ENCODE data around the gene LEMD3.

LEMD3 gene

GRCh38 chr12:65169320-65170208 lies at the start of gene LEMD3:
Gene LEMD3 (plus strand): TSS chr12:65169583. CDS start chr12:65169597, 14 bp downstream.
- DNase-seq, result peak; percentile 93

DNA sequence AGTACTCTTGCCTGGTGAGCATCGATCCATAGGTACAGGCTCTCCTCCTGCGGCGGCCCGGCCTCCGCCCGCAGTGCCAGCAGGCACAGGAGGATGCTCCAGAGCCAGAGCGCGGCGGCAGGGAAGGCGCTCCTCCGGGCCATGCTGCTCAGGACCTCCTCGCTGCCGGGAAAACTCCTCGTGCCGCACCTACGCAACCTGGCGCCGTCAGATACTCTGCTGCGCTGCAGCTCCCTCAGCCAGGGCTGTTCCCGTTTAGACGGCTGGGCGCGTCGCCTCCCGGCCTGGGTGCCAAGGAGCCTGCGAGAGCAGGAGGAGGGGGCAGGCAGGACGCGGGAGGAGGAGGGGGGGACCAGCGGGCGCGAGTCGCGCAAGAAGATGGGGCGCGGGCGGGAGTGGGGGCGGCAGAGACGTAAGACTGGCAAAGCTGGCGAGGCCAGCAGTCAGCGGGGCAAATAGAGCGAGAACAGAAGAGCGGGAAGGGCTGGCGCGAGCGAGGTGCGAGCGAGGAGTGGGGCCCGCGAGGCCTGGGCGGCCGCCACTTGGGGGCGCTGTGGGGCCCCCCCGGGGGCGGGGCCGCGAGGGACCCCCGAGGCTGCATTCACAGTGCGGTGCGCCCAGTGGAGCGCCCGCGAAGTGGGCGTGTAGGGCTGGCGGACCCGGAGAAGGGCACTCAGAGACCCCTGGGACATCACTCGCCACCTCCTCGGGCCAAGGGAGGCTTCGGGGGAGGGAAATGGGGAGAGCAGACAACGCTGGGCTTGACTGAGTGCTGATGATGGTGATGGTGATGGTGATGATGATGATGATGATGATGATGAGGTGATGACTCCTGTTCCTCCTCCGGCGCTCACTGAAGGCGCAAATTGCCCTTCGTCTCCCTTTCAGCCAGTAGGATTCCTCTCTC lies 48.1 kb upstream of the LEMD3 start, which contains the start of gene WIF1:
WIF1 (minus strand) TSS at position 257 of the 907 bp plus-strand sequence; CDS start at position 143, 114 bp downstream.
- peak; percentile 15 for DNase-seq

DNA sequence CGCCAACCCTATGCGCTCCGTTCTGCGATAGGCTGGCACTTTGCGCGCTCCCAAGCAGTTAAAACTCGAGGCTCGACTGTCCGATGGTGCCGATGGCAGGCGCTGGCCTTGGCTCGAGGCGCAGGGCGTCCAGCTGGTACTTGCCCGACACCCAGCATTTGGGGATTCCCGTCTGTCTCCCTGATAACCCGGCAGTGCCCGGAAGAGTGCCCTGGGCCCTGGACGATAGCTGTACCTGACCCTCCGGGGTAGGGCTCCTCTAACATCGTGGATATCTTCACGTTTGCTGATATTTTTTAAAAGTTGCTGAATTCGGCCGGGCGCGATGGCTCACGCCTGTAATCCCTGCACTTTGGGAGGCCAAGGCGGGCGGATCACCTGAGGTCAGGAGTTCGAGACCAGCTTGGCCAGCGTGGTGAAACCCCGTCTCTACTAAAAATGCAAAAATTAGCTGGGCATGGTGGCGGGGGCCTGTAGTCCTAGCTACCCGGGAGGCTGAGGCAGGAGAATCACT lies 47.4 kb upstream of the LEMD3 start:
- no peak for DNase-seq

DNA sequence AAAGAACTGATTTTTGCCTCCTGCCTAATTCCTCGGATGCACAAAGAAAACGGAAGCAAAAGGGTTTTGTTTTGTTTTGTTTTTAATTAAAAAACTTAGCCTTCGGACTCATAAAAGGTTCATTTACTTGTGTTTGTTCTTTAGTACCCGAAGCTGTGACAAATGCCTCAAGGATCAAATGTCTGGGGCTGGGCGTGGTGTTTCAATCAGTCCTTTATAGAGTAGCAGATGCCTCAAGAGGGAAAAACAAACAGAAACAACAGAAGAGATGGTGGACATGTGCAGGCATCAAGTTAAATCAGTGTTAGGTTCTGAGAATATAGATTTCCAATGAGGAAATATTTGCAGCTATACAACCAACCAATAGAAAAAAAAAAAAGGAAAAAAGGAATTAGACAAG lies 46.7 kb upstream of the LEMD3 start:
- DNase-seq, result no peak

GRCh38 chr12:65123435-65124063 lies 45.8 kb upstream of the LEMD3 start:
- peak; percentile 76 for DNase-seq

- peak; percentile 17 for DNase-seq
These were observed 44.1 kb upstream of the LEMD3 start for GRCh38 chr12:65125247-65125646.

GRCh38 chr12:65125975-65126374 lies 43.4 kb upstream of the LEMD3 start:
- peak; percentile 96 for DNase-seq

- no peak for DNase-seq
These were observed 42.9 kb upstream of the LEMD3 start for GRCh38 chr12:65126482-65126881.

DNA sequence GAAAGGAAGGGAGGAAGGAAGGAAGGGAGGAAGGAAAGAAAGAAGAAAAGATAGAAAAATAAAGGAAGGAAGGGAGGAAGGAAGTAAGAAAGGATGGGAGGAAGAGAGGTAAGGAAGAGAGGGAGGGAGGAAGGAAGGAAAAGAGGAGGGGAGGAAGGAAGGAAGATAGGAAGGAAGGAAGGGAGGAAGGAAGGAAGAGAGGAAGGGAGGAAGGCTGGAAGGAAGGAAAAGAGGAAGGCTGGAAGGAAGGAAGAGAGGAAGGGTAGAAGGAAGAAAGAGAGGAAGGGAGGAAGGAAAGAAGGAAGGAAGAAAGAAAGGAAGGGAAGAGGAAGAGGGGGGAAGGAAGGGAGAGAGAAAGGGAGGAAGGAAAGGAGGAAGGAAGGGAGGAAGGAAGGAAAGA lies 35.5 kb upstream of the LEMD3 start:
- no peak for DNase-seq

DNA sequence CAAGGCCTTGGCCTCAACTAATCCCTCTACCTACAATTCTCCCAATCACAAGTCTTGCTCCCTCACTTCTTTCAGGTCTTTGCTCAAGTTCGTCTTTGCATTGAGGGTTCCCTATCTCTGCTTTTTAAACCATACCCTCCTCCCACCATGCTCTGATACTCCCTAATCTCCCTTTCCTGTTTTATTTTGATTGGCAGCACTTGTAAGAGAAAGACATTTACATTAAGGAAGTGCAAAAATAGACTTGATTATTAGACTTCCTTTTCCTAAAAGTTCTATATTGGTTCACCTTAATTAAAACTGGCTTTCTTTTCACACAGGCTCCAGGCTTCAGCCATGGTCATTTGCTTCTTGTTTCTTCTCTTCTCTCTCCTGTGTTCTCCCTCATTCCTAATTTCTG lies 30.0 kb upstream of the LEMD3 start:
- no peak for DNase-seq

- DNase-seq, result no peak
These were observed 28.6 kb upstream of the LEMD3 start for GRCh38 chr12:65140738-65141137.

- no peak for DNase-seq
These were observed 22.0 kb upstream of the LEMD3 start for GRCh38 chr12:65147312-65147905.

DNA sequence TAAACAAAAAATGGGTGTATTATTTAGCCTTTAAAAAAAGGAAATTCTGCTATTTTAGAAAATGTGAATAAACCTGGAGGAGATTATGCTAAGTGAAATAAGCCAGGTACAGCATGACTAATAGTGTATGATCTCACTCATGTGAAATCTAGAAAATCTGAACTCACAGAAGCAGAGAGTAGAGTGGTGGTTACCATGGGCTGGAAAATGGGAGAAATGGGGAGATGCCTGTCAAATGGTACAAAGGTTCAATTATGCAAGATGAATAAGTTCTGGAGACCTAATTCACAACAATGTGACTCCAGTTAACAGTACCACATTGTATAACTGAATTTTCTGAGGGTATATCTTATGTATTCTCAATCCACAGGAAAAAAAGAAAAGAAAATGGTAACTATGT lies 17.4 kb upstream of the LEMD3 start:
- DNase-seq, result no peak

DNA sequence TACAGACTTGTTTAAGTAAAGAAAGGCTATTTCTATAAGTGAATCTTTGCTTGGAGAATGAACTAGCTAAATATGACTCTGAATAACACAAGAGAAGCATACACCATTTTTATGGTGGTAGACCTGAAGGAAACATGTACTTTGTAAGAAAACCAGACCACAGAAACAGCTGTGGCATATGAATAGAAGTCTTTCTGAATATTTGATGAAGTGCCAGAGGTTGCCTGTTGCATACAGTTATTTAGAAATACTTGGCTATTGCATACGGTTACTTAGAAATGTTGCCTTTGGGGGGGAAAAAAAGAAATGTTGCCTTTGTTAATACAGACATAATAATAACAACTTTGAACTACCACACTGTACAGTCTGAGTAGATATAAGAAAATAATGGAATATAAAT lies 16.8 kb upstream of the LEMD3 start:
- DNase-seq, result no peak

- DNase-seq, result no peak
These were observed 13.6 kb upstream of the LEMD3 start for GRCh38 chr12:65155784-65156183.

GRCh38 chr12:65156366-65156841 lies 13.0 kb upstream of the LEMD3 start:
- DNase-seq, result peak; percentile 17

GRCh38 chr12:65157091-65157490 lies 12.3 kb upstream of the LEMD3 start:
- no peak for DNase-seq

DNA sequence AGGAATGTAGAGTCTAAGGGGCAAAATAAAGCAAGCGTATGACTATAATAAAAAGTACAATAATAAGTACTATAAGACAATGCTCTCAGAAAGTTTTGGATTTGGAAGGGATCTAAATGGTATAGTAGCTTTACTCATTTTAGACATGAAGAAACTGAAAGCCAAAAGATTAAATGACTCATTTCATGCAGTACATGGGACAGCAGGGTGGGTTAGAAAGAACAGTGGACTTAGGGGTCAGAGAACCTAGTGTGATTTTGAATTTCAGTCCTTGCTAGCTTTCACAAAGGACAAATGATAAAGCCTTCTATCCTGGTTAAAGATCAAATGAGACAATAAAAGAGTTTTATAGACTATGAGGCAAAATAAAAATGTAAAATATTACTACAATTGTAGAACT lies 6.8 kb upstream of the LEMD3 start:
- DNase-seq, result no peak

DNA sequence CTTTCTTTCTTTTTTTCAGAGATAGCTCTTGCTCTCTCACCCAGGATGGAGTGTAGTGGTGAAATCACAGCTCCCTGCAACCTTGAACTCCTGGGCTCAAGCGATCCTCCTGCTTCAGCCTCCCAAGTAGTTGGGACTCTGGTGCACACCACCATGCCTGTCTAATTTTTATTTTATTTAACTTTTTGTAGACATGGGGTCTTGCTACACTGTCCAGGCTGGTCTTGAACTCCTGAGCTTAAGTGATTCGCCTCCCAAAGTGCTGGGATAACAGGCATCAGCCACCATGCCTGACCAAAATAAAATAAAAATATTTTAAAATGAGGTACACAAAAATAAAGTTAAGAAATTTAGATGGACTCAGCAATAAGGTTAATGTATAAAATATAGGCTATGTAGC lies 5.1 kb upstream of the LEMD3 start:
- no peak for DNase-seq

- DNase-seq, result no peak
These were observed 4.6 kb upstream of the LEMD3 start for GRCh38 chr12:65164774-65165173.

DNA sequence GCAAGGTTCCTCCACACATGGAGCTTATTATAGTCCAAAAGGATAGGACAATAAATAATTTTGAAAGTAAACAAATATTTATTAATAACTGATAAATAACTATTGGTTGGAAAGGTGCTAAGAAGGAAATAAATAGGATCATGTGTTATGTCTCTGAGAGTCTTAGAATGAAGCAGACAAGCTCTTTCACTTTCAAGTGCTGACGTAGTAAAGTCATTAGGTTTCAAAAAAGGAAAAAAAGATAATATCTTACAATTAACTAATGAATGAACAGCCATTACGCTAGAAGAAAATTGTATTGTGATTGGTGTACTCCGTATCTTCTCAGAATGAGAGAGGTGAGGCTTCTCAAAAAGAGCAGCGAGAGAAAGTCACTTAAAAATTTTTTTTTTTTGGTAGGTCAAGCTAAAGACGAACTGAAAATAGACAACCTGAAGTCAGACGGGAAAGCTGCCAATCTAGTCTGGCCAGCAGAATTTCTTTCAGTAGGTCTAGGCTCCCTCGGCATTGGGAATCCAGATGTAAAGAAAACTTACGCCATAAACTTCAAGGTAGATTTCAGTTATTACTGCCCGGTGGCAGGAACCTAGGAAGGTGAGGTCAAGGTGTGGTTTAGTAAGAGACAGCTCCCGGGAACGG lies 583 bp upstream of the LEMD3 start:
- peak; percentile 55 for DNase-seq

All from hematopoietic multipotent progenitor cell treated with erythropoietin and hydrocortisone succinate and interleukin-3 and kit ligand, for 8 days (in vitro differentiated cells).